ENCODE measurements around the gene WFDC12. TPM values are rescaled to one million over a fixed set of nuclear protein-coding genes. Genes with fewer than 3 reads are reported as not detected.

The WFDC12 gene
- not detected for total RNA-seq
- polyA plus RNA-seq (2013, experiment 1 of 2): not detected
- not detected for polyA plus RNA-seq (2013, experiment 2 of 2)
- long read RNA-seq, experiment 1: 0 reads
- long read RNA-seq, experiment 2: 0 reads
- long read RNA-seq, experiment 3: 0 reads
- long read RNA-seq, experiment 4: 0 reads

- Histone ChIP-seq H3K9ac (ENCODE audit: extremely low read depth, low read length, poor library complexity, severe bottlenecking) (no peak within 1 kb of the TSS), H3K4me3 (ENCODE audit: low read length) (no peak within 1 kb of the TSS), H3K9me3 (ENCODE audit: control insufficient read depth, low read length) (no peaks in the 10 kb centered on the region), H3K27ac (ENCODE audit: low read depth, low read length) (no peak within 1 kb of the TSS), H3K4me1 (ENCODE audit: control insufficient read depth, insufficient read depth, low read length) (no peaks in the 10 kb centered on the region), H3K27me3 (ENCODE audit: control insufficient read depth, insufficient read depth, low read length, poor library complexity, severe bottlenecking) (peaks cover 19% of the 10 kb centered on the region), H3K36me3 (ENCODE audit: control insufficient read depth, insufficient read depth, low read length) (no peaks in the 10 kb centered on the region)
- Mint-ChIP-seq H3K36me3 (ENCODE audit: low read depth) (no peaks in the 10 kb centered on the region), H3K4me3 (no peak within 1 kb of the TSS), H3K4me1 (no peaks in the 10 kb centered on the region), H3K27me3 (ENCODE audit: insufficient read depth) (peaks cover 12% of the 10 kb centered on the region), H3K9me3 (no peaks in the 10 kb centered on the region), H3K27ac (no peak within 1 kb of the TSS)
- DNase-seq: no peak
- WGBS, 2 experiments (ENCODE audit: insufficient coverage in 1 of 2, insufficient read length in 1 of 2): 91 to 95% methylated on average over 6 of the region's 6 CpGs
- no peak for TF ChIP-seq CTCF (conservative IDR thresholded peaks at IDR 0.05)
Measured at GRCh38 chr20:45124365-45124764, at the start of gene WFDC12. WFDC12 (minus strand) TSS chr20:45124465; CDS start chr20:45124447, 18 bp downstream.

- Mint-ChIP-seq H3K36me3 (ENCODE audit: low read depth) (no peaks in the 10 kb centered on the region), H3K9me3 (peaks cover 13% of the 10 kb centered on the region), H3K27me3 (ENCODE audit: insufficient read depth) (peaks cover 15% of the 10 kb centered on the region), H3K4me1 (no peaks in the 10 kb centered on the region), H3K27ac (no peak overlapping the region), H3K4me3 (no peak overlapping the region)
- H3K9me3 ChIP-seq (ENCODE audit: control insufficient read depth, low read length): no peaks in the 10 kb centered on the region
- no peak for TF ChIP-seq CTCF (conservative IDR thresholded peaks at IDR 0.05)
- no peak overlapping the region for H3K4me3 ChIP-seq (ENCODE audit: low read length)
- no peaks in the 10 kb centered on the region for H3K36me3 ChIP-seq (ENCODE audit: control insufficient read depth, insufficient read depth, low read length)
- WGBS, 2 experiments (ENCODE audit: insufficient coverage in 1 of 2, insufficient read length in 1 of 2): 53 to 60% methylated on average over 1 of the region's 1 CpG
- no peak overlapping the region for H3K9ac ChIP-seq (ENCODE audit: extremely low read depth, low read length, poor library complexity, severe bottlenecking)
- peaks cover 11% of the 10 kb centered on the region for H3K27me3 ChIP-seq (ENCODE audit: control insufficient read depth, insufficient read depth, low read length, poor library complexity, severe bottlenecking)
- H3K4me1 ChIP-seq (ENCODE audit: control insufficient read depth, insufficient read depth, low read length): no peaks in the 10 kb centered on the region
- no peak for DNase-seq
- H3K27ac ChIP-seq (ENCODE audit: low read depth, low read length): no peak overlapping the region
Measured at GRCh38 chr20:45173522-45173921, 49.3 kb upstream of the WFDC12 start.

GRCh38 chr20:45164906-45165305, 40.6 kb upstream of the WFDC12 start:
- no peaks in the 10 kb centered on the region for H3K36me3 ChIP-seq (ENCODE audit: control insufficient read depth, insufficient read depth, low read length)
- Mint-ChIP-seq H3K36me3 (ENCODE audit: low read depth) (no peaks in the 10 kb centered on the region), H3K27me3 (ENCODE audit: insufficient read depth) (peaks cover 8% of the 10 kb centered on the region), H3K27ac (no peak overlapping the region), H3K4me1 (no peaks in the 10 kb centered on the region), H3K9me3 (peaks cover 39% of the 10 kb centered on the region), H3K4me3 (no peak overlapping the region)
- H3K4me1 ChIP-seq (ENCODE audit: control insufficient read depth, insufficient read depth, low read length): no peaks in the 10 kb centered on the region
- no peak overlapping the region for H3K9ac ChIP-seq (ENCODE audit: extremely low read depth, low read length, poor library complexity, severe bottlenecking)
- DNase-seq: no peak
- no peaks in the 10 kb centered on the region for H3K27me3 ChIP-seq (ENCODE audit: control insufficient read depth, insufficient read depth, low read length, poor library complexity, severe bottlenecking)
- H3K4me3 ChIP-seq (ENCODE audit: low read length): no peak overlapping the region
- 93% methylated on average over 1 of the region's 1 CpG; no CpG with 5 or more reads in 1 of the 2 experiments for WGBS, 2 experiments (ENCODE audit: insufficient coverage in 1 of 2, insufficient read length in 1 of 2)
- no peak for TF ChIP-seq CTCF (conservative IDR thresholded peaks at IDR 0.05)
- no peaks in the 10 kb centered on the region for H3K9me3 ChIP-seq (ENCODE audit: control insufficient read depth, low read length)
- no peak overlapping the region for H3K27ac ChIP-seq (ENCODE audit: low read depth, low read length)
